Ovary (tissue), 3 donors: ENCODE results near the gene COPS6.

Source experiments
- CTCF ChIP-seq, 3 donors: fragments of 450-650 bp in 2 of 3; fragments of 200-600 bp in 1 of 3; IDR thresholded peaks; one replicate each; pipeline versions ENCODE4 v1.5.1 to v1.8.0; 2016 to 2022; ENCODE audit warnings: antibody characterized with exemption in 3 of 3, mild to moderate bottlenecking in 1 of 3
- POLR2A ChIP-seq: fragments of 450-650 bp; IDR thresholded peaks from one replicate; pipeline ENCODE4 v1.6.1; 2017; ENCODE audit warnings: antibody characterized with exemption, mild to moderate bottlenecking, moderate library complexity
- donor health status: DM: no; HTN: no; CAD: no.

DNA sequence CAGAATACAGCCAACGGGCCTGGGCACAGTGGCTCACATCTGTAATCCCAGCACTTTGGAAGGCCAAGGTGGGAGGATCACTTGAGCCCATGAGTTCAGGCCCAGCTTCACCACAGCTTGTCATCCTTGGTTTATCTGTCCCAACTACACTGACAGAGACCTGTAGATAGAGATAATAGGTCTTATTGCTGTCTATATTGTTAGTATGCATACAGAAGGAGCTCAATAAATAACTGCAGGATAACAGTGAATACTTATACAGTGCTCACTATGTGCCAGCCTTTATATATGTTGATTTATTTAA, 31.9 kb downstream of the COPS6 start:
- TF ChIP-seq CTCF (IDR thresholded peaks at IDR 0.05) (no peak), POLR2A (no peak)
